HEK293 (cell line): ENCODE results near the gene PTPRJ.

Experiments
- KLF1 ChIP-seq: fragments of 450-650 bp; formaldehyde crosslinking; IDR thresholded peaks from 2 replicates; pipeline ENCODE4 v1.5.1; 2016; ENCODE audit warnings: missing biosample characterization, missing genetic modification characterization
- SP2 ChIP-seq: fragments of 450-650 bp; formaldehyde crosslinking; IDR thresholded peaks from 2 replicates; pipeline ENCODE4 v1.5.1; 2016; ENCODE audit warnings: missing biosample characterization, missing genetic modification characterization
- YY1 ChIP-seq: fragments of 450-650 bp; formaldehyde crosslinking; IDR thresholded peaks from 2 replicates; pipeline ENCODE4 v1.5.1; 2018; ENCODE audit warnings: missing biosample characterization, missing genetic modification characterization
- ZBTB7A ChIP-seq: fragments of 450-650 bp; formaldehyde crosslinking; IDR thresholded peaks from 2 replicates; pipeline ENCODE4 v1.5.1; 2016; ENCODE audit warnings: low read depth, missing biosample characterization, missing genetic modification characterization
- ZNF140 ChIP-seq: fragments of 450-650 bp; formaldehyde crosslinking; IDR thresholded peaks from 2 replicates; pipeline ENCODE4 v1.5.1; 2016; ENCODE audit warnings: missing biosample characterization, missing genetic modification characterization
- ZNF184 ChIP-seq: fragments of 450-650 bp; IDR thresholded peaks from 2 replicates; pipeline ENCODE4 v1.5.1; 2018; ENCODE audit warnings: missing biosample characterization, mild to moderate bottlenecking, missing genetic modification characterization
- ZNF510 ChIP-seq: fragments of 450-650 bp; formaldehyde crosslinking; IDR thresholded peaks from 2 replicates; pipeline ENCODE4 v1.5.1; 2018; ENCODE audit warnings: mild to moderate bottlenecking, missing genetic modification characterization, missing biosample characterization; ENCODE audit not compliant: insufficient replicate concordance
- ZNF76 ChIP-seq: fragments of 450-650 bp; formaldehyde crosslinking; IDR thresholded peaks from 2 replicates; pipeline ENCODE4; 2016; ENCODE audit warnings: low read depth, missing biosample characterization, missing genetic modification characterization, borderline replicate concordance
- TF ChIP-seq, protein P1 (sequence below): fragments of 450-650 bp; formaldehyde crosslinking; IDR thresholded peaks from 2 replicates; pipeline ENCODE4 v1.5.1; 2016; ENCODE audit warnings: missing biosample characterization, missing genetic modification characterization
- TF ChIP-seq, protein P2 (sequence below): sonication (generic); formaldehyde crosslinking; IDR thresholded peaks from 2 replicates; pipeline ENCODE4 v1.8.1; 2022; ENCODE audit warnings: mild to moderate bottlenecking, moderate library complexity, missing genetic modification reagents
- TF ChIP-seq, protein P3 (sequence below): fragments of 450-650 bp; formaldehyde crosslinking; IDR thresholded peaks from 2 replicates; pipeline ENCODE4 v1.5.1; 2016; ENCODE audit warnings: missing biosample characterization, missing genetic modification characterization

DNA sequence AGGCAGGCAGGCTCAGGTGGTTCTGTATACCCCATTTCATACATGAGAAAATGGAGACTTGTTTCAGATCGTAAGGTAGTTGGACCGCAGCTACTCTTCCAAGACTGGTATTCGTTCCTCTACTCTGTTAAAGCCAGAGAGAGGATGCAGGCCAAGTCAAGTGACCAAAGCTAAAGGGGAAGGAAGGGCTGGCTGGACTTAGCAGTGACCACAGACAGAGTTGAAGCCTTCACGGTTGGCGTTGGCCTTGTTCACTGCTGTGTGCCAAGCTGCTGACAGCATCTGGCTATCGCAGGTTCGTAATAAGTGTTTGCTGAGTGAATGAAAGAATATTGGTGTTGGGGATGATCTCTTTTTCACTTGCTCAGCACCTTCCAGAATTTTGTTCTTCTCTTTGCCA lies 64.2 kb downstream of the PTPRJ start:
- TF ChIP-seq YY1 (tag by site-specific recombination) (no peak), ZNF184 (tag by site-specific recombination) (no peak), ZBTB7A (tag by site-specific recombination) (no peak), ZNF510 (tag by site-specific recombination) (no peak), ZNF76 (no peak), SP2 (tag by site-specific recombination) (no peak), ZNF140 (no peak), KLF1 (tag by site-specific recombination) (no peak)
- TF ChIP-seq, protein P1, sequence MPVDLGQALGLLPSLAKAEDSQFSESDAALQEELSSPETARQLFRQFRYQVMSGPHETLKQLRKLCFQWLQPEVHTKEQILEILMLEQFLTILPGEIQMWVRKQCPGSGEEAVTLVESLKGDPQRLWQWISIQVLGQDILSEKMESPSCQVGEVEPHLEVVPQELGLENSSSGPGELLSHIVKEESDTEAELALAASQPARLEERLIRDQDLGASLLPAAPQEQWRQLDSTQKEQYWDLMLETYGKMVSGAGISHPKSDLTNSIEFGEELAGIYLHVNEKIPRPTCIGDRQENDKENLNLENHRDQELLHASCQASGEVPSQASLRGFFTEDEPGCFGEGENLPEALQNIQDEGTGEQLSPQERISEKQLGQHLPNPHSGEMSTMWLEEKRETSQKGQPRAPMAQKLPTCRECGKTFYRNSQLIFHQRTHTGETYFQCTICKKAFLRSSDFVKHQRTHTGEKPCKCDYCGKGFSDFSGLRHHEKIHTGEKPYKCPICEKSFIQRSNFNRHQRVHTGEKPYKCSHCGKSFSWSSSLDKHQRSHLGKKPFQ (tag by site-specific recombination): no peak
- TF ChIP-seq, protein P2, sequence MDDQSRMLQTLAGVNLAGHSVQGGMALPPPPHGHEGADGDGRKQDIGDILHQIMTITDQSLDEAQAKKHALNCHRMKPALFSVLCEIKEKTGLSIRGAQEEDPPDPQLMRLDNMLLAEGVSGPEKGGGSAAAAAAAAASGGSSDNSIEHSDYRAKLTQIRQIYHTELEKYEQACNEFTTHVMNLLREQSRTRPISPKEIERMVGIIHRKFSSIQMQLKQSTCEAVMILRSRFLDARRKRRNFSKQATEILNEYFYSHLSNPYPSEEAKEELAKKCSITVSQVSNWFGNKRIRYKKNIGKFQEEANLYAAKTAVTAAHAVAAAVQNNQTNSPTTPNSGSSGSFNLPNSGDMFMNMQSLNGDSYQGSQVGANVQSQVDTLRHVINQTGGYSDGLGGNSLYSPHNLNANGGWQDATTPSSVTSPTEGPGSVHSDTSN (CRISPR knock-in tag): no peak
- TF ChIP-seq, protein P3, sequence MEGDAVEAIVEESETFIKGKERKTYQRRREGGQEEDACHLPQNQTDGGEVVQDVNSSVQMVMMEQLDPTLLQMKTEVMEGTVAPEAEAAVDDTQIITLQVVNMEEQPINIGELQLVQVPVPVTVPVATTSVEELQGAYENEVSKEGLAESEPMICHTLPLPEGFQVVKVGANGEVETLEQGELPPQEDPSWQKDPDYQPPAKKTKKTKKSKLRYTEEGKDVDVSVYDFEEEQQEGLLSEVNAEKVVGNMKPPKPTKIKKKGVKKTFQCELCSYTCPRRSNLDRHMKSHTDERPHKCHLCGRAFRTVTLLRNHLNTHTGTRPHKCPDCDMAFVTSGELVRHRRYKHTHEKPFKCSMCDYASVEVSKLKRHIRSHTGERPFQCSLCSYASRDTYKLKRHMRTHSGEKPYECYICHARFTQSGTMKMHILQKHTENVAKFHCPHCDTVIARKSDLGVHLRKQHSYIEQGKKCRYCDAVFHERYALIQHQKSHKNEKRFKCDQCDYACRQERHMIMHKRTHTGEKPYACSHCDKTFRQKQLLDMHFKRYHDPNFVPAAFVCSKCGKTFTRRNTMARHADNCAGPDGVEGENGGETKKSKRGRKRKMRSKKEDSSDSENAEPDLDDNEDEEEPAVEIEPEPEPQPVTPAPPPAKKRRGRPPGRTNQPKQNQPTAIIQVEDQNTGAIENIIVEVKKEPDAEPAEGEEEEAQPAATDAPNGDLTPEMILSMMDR (tag by site-specific recombination): no peak
